Inflammatory macrophage treated with lipopolysaccharide for 4 hours (primary cell): ENCODE measurements around the gene ID3.
"Not testable (repeated sequence)": the region's sequence is repeated elsewhere in the genome, so short reads cannot be mapped to it uniquely, and the experiment has no call there.

Source experiments
- DNase-seq: peaks from one replicate; pipeline ENCODE4 v3.0.0-alpha.2; 2020

Gene ID3

DNA sequence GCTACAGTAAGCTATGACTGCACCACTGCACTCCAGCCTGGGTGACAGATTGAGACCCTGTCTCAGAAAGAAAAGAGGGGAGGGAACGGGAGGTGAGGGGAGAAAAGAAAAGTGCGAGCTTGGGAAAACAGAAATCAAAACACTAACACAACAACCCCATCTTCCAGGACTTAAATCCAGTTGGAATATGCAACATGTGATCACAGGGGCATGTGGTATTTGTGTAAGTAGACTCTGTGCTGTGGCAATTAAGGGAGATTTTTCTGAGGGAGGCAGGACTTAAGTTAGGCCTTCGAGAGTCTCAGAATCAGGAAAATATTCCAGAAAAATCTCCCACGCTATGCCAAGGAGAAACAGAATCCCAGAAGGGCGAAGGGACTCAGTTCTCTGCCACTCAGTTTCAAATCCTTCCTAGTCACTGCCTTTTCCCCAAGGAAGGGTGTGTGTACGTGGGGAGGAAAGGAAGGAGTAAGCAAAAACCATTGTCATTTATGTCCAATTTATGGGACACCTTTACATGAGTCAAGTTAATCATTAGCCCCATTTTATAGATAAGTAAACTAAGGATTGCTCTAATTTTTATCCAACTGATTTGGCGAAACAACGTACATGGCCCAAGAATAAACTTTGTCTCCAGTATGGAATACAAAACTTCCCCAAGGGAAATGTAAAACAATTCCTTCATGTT lies 12.3 kb downstream of the ID3 start:
- DNase-seq, result no peak

GRCh38 chr1:23545851-23546250 lies 13.4 kb downstream of the ID3 start:
- DNase-seq, result no peak

GRCh38 chr1:23544444-23545389 lies 14.6 kb downstream of the ID3 start:
- DNase-seq, result peak; percentile 72

DNA sequence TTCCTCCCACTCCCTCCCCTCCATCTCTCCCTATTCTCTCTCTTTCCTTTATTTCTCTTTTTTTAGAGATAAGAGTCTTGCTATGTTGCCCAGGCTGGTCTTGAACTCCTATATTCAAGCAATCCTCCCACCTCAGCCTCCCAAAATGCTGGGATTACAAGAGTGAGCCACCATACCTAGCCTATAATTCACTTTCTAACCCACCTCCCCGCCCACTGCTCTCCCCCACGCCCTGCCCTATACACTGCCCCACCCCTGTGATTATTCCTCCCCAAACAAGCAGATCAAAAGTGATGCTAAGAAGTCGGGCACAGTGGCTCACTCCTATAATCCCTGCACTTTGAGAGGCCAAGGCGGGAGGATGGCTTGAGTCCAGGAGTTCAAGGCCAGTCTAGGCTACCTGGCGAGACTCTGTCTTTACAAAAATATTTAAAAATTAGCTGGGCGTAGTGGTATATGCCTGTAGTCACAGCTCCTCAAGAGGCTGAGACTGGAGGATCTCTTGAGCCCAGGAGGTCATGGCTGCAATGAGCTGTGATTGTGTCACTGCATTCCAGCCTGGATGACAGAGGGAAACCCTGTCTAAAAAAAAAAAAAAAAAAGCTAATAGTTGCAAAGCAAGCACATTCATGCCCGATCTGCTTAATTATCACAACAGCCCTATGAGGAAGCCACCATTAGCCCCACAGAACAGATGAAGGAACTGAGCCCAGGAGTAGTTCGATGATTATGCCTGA lies 15.4 kb downstream of the ID3 start:
- no peak for DNase-seq

DNA sequence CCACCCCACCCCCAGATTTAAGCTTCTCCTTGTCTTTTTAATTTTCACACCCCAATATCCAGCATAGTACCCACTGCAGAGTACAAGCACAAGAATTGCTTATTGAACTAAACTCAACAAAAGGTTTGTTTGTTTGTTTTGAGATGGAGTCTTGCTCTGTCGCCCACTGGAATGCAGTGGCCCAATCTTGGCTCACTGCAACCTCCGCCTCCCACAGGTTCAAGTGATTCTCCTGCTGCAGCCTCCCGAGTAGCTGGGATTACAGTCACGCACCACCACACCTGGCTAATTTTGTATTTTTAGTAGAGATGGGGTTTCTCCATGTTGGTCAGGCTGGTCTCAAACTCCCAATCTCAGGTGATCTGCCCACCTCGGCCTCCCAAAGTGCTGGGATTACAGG lies 16.4 kb downstream of the ID3 start:
- not testable (repeated sequence) for DNase-seq

GRCh38 chr1:23539698-23540266 lies 19.5 kb downstream of the ID3 start:
- DNase-seq, result peak; percentile 89

DNA sequence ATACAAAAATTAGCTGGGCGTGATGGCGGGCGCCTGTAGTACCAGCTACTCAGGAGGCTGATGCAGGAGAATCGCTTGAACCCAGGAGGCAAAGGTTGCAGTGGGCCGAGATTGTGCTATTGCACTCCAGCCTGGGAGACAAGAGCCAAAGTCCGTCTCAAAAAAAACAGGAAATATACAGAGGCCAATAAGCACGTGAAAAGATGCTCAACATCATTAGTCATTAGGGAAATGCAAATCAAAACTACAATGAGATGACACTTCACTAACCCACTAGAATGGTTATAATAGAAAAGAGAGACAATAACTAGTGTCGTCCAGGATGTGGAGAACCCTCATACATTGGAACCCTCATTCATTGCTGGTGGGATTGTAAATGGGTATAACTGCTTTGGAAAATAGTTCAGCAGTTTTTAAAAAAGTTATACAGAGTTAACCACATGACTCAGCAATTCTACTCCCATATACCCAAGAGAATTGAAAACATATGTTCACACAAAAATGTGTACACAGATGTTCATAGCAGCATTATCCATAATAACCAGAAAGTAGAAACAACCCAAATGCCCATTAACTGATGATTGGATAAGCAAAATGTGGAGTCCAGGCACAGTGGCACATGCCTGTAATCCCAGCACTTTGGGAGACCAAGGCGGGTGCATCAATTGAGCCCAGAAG lies 21.9 kb downstream of the ID3 start:
- peak; percentile 85 for DNase-seq

GRCh38 chr1:23533246-23534023 lies 25.9 kb downstream of the ID3 start:
- peak; percentile 96 for DNase-seq

DNA sequence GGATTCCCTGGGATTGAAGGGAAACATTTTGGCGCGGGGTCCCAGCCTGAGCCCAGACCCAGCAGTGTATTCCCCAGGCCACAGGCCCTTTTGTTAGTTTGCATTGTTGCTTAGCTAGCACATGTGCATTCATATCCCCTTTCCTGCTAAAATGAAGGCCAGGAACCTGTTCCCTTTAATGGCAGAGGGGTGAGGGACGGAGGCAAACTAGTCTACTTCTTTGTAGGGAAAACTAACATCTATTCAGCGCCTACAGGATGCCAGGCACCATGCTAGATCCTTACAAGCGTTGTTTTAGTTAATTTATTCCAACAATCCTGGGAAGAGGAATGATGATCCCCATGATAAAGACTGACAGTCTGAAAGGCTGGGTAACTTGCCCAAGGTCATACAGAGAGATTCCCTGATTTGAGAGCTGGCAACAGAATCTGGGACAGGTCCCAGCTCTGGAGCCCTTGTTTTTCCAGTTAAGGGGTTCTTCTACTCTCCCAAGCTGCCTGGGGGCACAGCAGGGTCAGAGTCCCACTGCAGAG lies 27.7 kb downstream of the ID3 start:
- no peak for DNase-seq

DNA sequence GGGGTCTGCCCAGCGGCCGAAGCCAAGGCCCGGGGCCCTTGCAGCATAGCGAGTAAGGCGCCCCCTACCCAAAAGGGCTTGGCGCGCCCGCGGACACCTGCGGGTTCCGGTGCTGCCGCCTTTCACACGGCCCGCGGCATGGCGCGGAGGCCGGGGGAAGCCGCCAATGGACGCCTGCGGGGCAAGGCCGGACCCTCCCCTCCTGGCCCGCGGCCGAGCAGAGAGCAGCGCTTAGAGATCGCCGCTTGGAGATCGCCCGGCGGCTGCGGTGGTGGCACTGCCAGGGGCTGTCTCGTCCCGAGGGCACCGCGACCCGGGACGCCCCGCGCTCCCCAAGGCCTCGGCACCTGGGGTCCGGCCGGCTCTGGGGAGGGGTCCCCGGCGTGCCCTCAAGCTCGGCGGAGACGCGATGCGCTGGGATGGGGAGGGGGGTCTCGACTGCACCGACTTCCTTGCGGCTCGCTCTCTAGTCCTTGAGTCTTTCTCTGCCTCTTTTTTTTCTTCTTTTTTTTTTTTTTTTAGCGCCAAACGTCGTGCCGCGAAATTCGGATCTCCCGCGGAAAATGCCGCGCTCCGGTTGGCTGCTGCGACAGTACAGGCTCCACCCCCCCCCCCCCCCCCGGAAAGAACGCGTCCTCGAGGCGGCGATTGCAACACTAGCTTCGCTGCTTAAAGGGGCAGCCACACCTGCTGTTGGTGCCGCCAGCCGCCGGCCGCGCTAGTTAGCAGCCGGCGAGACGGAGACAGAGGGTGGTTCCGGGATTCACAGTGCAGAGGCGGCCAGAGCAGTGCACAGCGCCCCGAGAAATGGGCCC lies 28.3 kb downstream of the ID3 start, which contains the start of gene E2F2:
E2F2 (minus strand) TSS at position 487 of the 815 bp plus-strand sequence; CDS start at position 47, 440 bp downstream.
- peak; percentile 86 for DNase-seq

DNA sequence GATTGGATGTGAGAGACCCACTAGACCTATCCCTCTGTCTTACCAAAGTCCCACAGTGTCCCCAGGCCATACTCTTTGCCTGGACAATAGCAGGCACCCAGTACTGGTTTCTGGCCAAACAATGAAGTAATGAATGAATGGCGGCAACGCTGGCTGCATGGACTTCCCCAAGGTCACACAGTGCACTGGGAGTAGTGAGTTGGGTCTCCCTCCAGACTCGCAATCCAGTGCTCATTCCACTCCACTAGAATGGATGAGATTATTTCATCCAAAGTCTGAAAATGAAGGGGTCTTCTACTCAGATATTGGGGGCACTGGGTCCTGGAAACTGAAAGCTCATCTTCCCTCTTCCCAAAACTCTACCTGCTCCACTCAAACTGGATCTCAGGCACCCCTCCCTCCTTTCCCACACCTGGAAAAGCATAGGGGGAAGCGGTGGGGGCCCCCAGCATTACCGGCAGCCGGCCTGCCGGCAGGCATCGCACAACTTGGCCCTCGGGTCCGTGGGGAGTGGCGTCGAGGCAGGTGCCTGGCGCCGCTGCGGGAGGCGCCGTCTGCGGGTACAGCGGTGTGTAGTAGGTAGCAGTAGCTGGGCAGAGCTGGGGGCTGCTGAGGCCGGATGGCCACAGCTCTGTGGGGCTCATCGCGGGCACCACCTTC lies 29.1 kb downstream of the ID3 start:
- DNase-seq, result no peak

GRCh38 chr1:23529146-23530086 lies 29.9 kb downstream of the ID3 start:
- DNase-seq, result no peak

- DNase-seq, result peak; percentile 92
Measured at GRCh38 chr1:23528250-23528978, 30.9 kb downstream of the ID3 start.

DNA sequence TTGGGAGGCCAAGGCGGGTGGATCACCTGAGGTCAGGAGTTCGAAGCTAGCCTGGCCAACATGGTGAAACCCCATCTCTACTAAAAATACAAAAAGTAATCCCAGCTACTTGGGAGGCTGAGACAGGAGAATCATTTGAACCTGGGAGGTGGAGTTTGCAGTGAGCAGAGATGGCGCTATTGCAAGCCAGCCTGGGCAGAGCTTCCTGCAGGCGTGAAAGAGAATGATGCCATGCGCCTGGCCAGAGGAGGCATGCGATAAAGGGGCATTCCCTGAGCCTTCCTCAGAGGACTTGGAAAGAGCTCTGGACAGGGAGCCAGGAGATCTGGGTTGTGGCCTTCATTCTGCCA lies 31.4 kb downstream of the ID3 start:
- no peak for DNase-seq

DNA sequence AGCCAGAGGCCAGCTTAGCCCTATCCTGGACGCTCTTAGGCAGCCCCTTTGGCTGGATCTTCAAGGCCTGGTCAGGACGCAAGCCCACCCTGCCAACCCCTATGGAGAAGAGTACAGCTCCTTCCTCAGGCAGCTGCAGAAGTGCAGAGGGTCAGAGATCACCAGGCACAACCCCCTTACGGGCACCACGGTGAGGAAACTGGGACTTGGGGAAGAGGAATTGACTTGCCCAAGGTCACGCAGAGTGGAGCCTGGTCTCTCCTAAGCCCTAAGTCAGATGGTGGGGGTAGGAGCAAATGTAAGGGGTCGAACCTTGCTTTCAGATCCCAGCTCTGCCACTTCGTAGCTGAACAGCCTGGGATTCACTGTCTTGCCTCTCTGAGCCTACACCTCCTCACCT lies 31.9 kb downstream of the ID3 start:
- peak; percentile 44 for DNase-seq

GRCh38 chr1:23526329-23527041 lies 32.8 kb downstream of the ID3 start:
- no peak for DNase-seq

GRCh38 chr1:23525558-23526250 lies 33.6 kb downstream of the ID3 start:
- no peak for DNase-seq
